Endometrium (tissue), 2 donors: ENCODE results near the gene CTDSP2.
"Not testable (repeated sequence)": the region's sequence is repeated elsewhere in the genome, so short reads cannot be mapped to it uniquely, and the experiment has no call there.

Experiments
- FAIRE-seq: peaks from 2 replicates; lab custom pipeline; 2012; peaks lifted over from hg19 to GRCh38; lab: Jason Lieb, UNC
- donor health status: control.
- donor health status: control.

The CTDSP2 gene

GRCh38 chr12:57852620-57853500, 6.3 kb upstream of the CTDSP2 start:
- no peak for FAIRE-seq

GRCh38 chr12:57852200-57852599, 5.7 kb upstream of the CTDSP2 start:
- FAIRE-seq, result no peak

- no peak for FAIRE-seq
These were observed 5.0 kb upstream of the CTDSP2 start for GRCh38 chr12:57851552-57851951.

GRCh38 chr12:57850854-57851430, 4.4 kb upstream of the CTDSP2 start:
- FAIRE-seq, result no peak

GRCh38 chr12:57849447-57849846, 2.9 kb upstream of the CTDSP2 start:
- FAIRE-seq, result not testable (repeated sequence)

GRCh38 chr12:57849035-57849434, 2.5 kb upstream of the CTDSP2 start:
- no peak for FAIRE-seq

- no peak for FAIRE-seq
These were observed 1.7 kb upstream of the CTDSP2 start for GRCh38 chr12:57848208-57848607.

GRCh38 chr12:57846285-57846576, 298 bp downstream of the CTDSP2 start:
- no peak for FAIRE-seq

GRCh38 chr12:57845478-57846284, 848 bp downstream of the CTDSP2 start:
- FAIRE-seq, result no peak

- FAIRE-seq, result no peak
These were observed 1.6 kb downstream of the CTDSP2 start for GRCh38 chr12:57844709-57845477.

- FAIRE-seq, result no peak
These were observed 3.9 kb downstream of the CTDSP2 start for GRCh38 chr12:57842342-57843294.

GRCh38 chr12:57841445-57841844, 5.1 kb downstream of the CTDSP2 start:
- no peak for FAIRE-seq

- FAIRE-seq, result no peak
These were observed 5.8 kb downstream of the CTDSP2 start for GRCh38 chr12:57840726-57841125.

GRCh38 chr12:57839996-57840395, 6.5 kb downstream of the CTDSP2 start:
- FAIRE-seq, result no peak

GRCh38 chr12:57838594-57839302, 7.8 kb downstream of the CTDSP2 start:
- FAIRE-seq, result no peak

- FAIRE-seq, result no peak
These were observed 8.5 kb downstream of the CTDSP2 start for GRCh38 chr12:57837864-57838562.

GRCh38 chr12:57836442-57837375, 9.8 kb downstream of the CTDSP2 start:
- FAIRE-seq, result no peak
